ENCODE data around the gene SERPINE2.

Gene SERPINE2

DNA sequence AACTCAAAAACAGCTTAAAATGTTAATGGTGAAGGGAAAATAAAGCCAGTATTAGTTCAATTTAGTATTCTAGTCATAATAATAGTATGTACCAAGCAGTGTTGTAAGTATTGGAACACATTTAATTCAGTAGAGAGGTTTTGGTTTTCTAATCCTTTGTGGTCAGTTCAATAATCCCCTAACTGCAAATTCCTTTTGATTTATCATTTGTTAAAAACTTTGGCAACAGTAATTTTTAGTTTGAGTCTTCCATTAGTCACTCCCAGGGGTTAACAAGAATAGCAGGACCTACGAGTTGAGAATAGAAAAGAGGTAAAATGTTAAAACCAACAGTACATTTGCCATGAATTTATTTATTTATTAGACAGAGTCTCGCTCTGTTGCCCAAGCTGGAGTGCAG lies 71.1 kb downstream of the SERPINE2 start:
- Mint-ChIP-seq H3K27me3 (no peaks in the 10 kb centered on the region), H3K36me3 (ENCODE audit: low read depth) (peaks cover 77% of the 10 kb centered on the region), H3K4me3 (no peak overlapping the region), H3K9me3 (no peaks in the 10 kb centered on the region), H3K4me1 (ENCODE audit: low read depth) (peaks cover 26% of the 10 kb centered on the region), H3K27ac (no peak overlapping the region)
- DNase-seq: no peak

- peaks cover 80% of the 10 kb centered on the region for H3K4me1 Mint-ChIP-seq (ENCODE audit: low read depth)
- H3K4me3 Mint-ChIP-seq: peak overlapping the region; percentile 69
- no peaks in the 10 kb centered on the region for H3K27me3 Mint-ChIP-seq
- DNase-seq: no peak
- H3K9me3 Mint-ChIP-seq: no peaks in the 10 kb centered on the region
- peaks cover 57% of the 10 kb centered on the region for H3K36me3 Mint-ChIP-seq (ENCODE audit: low read depth)
- H3K27ac Mint-ChIP-seq: peak overlapping the region; percentile 69
These were observed 79.4 kb downstream of the SERPINE2 start for GRCh38 chr2:223959688-223960087.

DNA sequence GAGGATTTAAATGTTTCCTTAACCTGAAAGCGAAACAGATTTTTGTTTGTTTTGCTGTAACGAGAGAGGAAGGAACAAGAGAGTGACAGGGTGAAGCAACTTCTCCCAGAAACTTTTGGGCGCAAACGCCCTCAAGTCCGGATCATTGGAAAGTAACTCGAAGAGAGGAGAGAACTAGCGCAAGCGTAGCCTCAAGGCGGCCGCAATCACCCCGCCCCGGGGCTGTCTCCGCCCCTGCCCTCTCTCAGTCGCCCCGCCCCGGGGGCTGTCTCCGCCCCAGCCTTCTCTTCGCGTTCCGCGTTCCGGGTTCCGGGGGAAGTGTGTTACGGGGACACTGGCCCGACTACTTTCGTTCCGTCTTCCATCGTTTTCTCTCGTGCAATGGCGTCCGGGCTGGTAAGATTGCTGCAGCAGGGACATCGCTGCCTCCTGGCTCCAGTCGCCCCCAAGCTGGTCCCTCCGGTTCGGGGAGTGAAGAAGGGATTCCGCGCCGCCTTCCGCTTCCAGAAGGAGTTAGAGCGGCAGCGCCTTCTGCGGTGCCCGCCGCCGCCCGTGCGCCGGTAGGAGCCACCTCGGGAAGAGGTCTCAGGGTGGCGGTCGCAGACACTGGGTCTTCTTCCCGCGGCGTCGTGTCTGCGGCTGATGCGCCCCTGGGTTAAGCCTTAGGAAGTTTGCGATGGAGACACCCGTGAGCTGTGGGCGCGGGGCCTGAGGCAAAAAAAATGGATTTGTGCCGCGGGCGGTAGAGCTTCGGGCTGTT lies 81.8 kb downstream of the SERPINE2 start, which contains the start of gene MRPL44:
MRPL44 (plus strand) TSS at position 372 of the 760 bp plus-strand sequence; CDS start at position 382, 10 bp downstream.
- Mint-ChIP-seq H3K27ac (peak within 1 kb of the TSS; percentile 96), H3K36me3 (ENCODE audit: low read depth) (peaks cover 41% of the 10 kb centered on the region), H3K27me3 (no peaks in the 10 kb centered on the region), H3K9me3 (no peaks in the 10 kb centered on the region), H3K4me3 (peak within 1 kb of the TSS; percentile 97), H3K4me1 (ENCODE audit: low read depth) (peaks cover 81% of the 10 kb centered on the region)
- peak; percentile 99 for DNase-seq

DNA sequence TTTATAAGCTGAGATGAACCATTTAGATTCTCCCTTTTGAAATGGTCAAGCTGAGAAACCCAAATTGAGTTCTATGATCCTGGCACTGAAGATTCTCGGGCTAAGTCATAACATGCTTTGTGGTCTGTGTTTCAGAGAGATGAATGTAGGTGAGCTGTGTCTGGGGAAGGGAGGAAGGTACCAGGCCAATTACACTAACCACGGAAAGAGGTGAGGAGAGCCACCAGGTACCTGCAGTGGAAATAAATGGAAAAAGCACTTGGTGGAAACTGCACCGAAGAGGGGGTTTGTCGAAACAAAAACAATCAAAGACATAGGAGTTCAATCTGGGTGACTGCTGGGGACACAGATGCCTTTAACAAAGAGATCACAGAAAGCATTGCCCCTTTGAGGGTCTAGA lies 82.8 kb downstream of the SERPINE2 start:
- no peak for DNase-seq
- peaks cover 79% of the 10 kb centered on the region for H3K4me1 Mint-ChIP-seq (ENCODE audit: low read depth)
- peak overlapping the region; percentile 96 for H3K27ac Mint-ChIP-seq
- H3K27me3 Mint-ChIP-seq: no peaks in the 10 kb centered on the region
- peak overlapping the region; percentile 97 for H3K4me3 Mint-ChIP-seq
- peaks cover 32% of the 10 kb centered on the region for H3K36me3 Mint-ChIP-seq (ENCODE audit: low read depth)
- H3K9me3 Mint-ChIP-seq: no peaks in the 10 kb centered on the region

- H3K9me3 Mint-ChIP-seq: no peaks in the 10 kb centered on the region
- H3K36me3 Mint-ChIP-seq (ENCODE audit: low read depth): peaks cover 13% of the 10 kb centered on the region
- no peak for DNase-seq
- no peak overlapping the region for H3K4me3 Mint-ChIP-seq
- H3K4me1 Mint-ChIP-seq (ENCODE audit: low read depth): peaks cover 76% of the 10 kb centered on the region
- H3K27ac Mint-ChIP-seq: peak overlapping the region; percentile 22
- no peaks in the 10 kb centered on the region for H3K27me3 Mint-ChIP-seq
These were observed 84.7 kb downstream of the SERPINE2 start for GRCh38 chr2:223954401-223954800.

GRCh38 chr2:223952280-223952968 lies 86.7 kb downstream of the SERPINE2 start:
- no peak overlapping the region for H3K27ac Mint-ChIP-seq
- H3K36me3 Mint-ChIP-seq (ENCODE audit: low read depth): peaks cover 3% of the 10 kb centered on the region
- no peak overlapping the region for H3K4me3 Mint-ChIP-seq

GRCh38 chr2:223950448-223951347 lies 88.4 kb downstream of the SERPINE2 start:
- no peaks in the 10 kb centered on the region for H3K36me3 Mint-ChIP-seq (ENCODE audit: low read depth)
- H3K27ac Mint-ChIP-seq: peak overlapping the region; percentile 90
- H3K4me3 Mint-ChIP-seq: no peak overlapping the region
- H3K27me3 Mint-ChIP-seq: no peaks in the 10 kb centered on the region
- no peaks in the 10 kb centered on the region for H3K9me3 Mint-ChIP-seq
- no peak for DNase-seq
- H3K4me1 Mint-ChIP-seq (ENCODE audit: low read depth): peaks cover 77% of the 10 kb centered on the region

More at GRCh38 chr2:223952280-223952968, 86.7 kb downstream of the SERPINE2 start:
- H3K9me3 Mint-ChIP-seq: no peaks in the 10 kb centered on the region
- peaks cover 76% of the 10 kb centered on the region for H3K4me1 Mint-ChIP-seq (ENCODE audit: low read depth)
- no peak for DNase-seq
- H3K27me3 Mint-ChIP-seq: no peaks in the 10 kb centered on the region

DNA sequence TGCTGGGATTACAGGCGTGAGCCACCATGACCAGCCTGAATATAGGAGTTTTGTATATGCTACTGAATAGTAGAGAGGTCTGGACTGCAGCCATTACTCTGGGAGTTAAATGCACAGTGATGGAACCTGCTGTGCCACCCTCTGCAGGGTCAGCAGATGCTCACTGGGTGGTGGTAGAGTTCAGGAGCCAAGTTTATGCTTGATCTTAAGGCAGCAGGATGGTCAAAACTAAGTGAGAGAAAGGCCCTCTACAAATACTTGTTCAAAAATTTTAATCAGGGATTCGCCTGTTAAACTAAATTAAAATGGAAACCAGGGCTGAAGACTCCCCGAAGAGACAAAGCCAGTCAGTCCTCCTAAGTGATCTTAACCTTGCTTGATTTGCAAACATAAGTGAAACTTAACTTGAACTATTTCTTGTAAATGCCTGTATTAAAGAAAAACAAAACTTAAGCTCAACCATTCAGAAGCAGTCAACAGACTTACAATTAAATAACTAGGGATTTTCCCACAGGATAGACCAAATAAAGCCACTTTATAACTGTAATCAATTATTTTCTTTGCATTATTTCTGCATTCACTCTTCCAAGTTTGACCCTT lies 89.7 kb downstream of the SERPINE2 start:
- Mint-ChIP-seq H3K4me1 (ENCODE audit: low read depth) (peaks cover 68% of the 10 kb centered on the region), H3K27ac (peak overlapping the region; percentile 90), H3K36me3 (ENCODE audit: low read depth) (peaks cover 6% of the 10 kb centered on the region), H3K9me3 (no peaks in the 10 kb centered on the region), H3K27me3 (no peaks in the 10 kb centered on the region), H3K4me3 (no peak overlapping the region)
- DNase-seq: no peak

- peaks cover 71% of the 10 kb centered on the region for H3K4me1 Mint-ChIP-seq (ENCODE audit: low read depth)
- H3K27ac Mint-ChIP-seq: peak overlapping the region; percentile 20
- no peak for DNase-seq
- H3K4me3 Mint-ChIP-seq: no peak overlapping the region
- H3K9me3 Mint-ChIP-seq: no peaks in the 10 kb centered on the region
- peaks cover 18% of the 10 kb centered on the region for H3K36me3 Mint-ChIP-seq (ENCODE audit: low read depth)
- H3K27me3 Mint-ChIP-seq: no peaks in the 10 kb centered on the region
These were observed 91.3 kb downstream of the SERPINE2 start for GRCh38 chr2:223947711-223948205.

DNA sequence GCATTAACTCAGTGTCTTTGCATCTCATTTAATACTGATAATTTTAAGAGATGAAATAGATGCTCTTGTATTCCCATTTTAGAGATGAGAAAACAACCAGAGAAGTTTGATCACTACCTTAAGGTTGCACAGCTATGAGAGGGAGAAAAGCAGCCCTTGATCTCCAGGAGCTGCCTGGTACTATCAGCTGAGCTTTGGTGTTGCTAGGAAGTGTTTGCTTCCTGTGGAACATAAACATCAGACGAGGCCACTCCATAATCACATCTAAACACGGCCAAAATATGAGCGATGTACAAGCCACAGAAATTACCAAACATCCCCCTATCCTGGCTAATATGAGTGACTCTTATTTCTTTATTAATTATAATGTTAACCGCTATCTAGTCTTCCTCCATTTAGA lies 93.3 kb downstream of the SERPINE2 start:
- peaks cover 25% of the 10 kb centered on the region for H3K36me3 Mint-ChIP-seq (ENCODE audit: low read depth)
- H3K4me1 Mint-ChIP-seq (ENCODE audit: low read depth): peaks cover 67% of the 10 kb centered on the region
- DNase-seq: no peak
- H3K4me3 Mint-ChIP-seq: peak overlapping the region; percentile 93
- peaks cover 4% of the 10 kb centered on the region for H3K9me3 Mint-ChIP-seq
- H3K27ac Mint-ChIP-seq: peak overlapping the region; percentile 87
- no peaks in the 10 kb centered on the region for H3K27me3 Mint-ChIP-seq

DNA sequence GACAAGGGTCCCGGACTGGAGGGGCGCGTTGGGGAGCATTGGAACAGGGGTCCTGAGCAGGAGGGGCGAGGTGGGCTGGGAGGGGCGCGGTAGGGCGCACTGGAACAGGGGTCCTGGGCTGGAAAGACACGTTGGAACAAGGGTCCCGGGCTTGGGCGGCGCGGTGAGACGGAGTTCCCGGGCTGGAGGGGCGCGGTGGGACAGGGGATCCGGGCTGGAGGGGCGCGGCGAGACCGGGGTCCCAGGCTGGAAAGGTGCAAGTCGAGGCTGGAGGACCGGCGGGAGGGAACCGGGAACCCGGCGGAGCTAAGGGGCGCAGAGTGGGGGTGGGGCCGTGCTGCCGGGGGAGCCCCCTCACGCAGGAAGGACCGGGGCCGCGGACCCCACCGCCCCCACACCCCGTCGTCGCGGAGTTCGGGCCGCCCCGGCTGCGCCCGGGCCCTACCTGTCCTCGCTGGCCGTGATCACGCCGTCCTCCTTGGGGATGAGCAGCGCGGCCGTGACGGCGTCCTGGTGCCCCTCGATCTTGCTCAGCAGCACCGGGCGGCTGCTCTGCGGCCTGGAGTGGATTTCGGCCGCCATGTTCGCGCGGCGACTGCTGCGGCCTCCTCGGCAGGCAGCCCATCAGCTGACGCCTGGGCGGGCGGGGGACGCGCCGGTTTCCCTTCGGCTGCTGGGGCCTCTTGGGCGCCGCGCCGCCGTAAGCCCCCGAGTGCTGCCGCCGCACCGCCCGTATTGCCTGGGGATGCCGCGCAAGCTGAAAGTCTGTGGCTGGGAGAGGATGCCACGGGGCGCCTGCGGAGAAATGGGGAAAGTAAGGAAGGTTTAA lies 94.2 kb downstream of the SERPINE2 start, which contains the start of gene WDFY1:
WDFY1 (minus strand) TSS at position 633 of the 829 bp plus-strand sequence; CDS start at position 582, 51 bp downstream.
- no peaks in the 10 kb centered on the region for H3K27me3 Mint-ChIP-seq
- peaks cover 62% of the 10 kb centered on the region for H3K4me1 Mint-ChIP-seq (ENCODE audit: low read depth)
- peak within 1 kb of the TSS; percentile 93 for H3K4me3 Mint-ChIP-seq
- peak; percentile 88 for DNase-seq
- peak within 1 kb of the TSS; percentile 89 for H3K27ac Mint-ChIP-seq
- peaks cover 30% of the 10 kb centered on the region for H3K36me3 Mint-ChIP-seq (ENCODE audit: low read depth)
- peaks cover 4% of the 10 kb centered on the region for H3K9me3 Mint-ChIP-seq

DNA sequence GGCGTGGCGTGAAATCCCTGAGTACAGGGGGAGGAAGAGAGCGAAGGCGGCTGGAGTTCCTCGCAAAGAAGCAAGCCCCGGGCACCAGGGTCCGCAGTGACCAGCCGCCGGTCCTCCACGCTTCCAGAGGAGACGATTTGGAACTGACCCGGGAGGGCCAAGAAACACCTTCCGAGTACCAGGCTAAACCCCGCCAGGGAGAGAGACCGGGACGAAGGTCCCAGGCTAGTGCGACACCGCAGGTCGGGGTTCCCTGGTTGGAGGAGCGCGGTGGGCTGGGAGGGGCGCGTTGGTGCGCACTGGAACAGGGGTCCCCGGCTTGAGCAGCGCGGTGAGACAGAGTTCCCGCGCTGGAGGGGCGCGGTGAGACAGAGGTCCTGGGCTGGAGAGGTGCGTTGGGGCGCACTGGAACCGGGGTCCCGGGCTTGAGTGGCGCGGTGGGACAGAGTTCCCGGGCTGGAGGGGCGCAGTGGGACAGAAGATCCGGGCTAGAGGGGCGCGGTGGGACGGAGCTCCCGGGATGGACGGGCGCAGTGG lies 94.9 kb downstream of the SERPINE2 start:
- Mint-ChIP-seq H3K9me3 (peaks cover 11% of the 10 kb centered on the region), H3K27me3 (no peaks in the 10 kb centered on the region), H3K36me3 (ENCODE audit: low read depth) (peaks cover 37% of the 10 kb centered on the region), H3K4me3 (peak overlapping the region; percentile 93), H3K27ac (peak overlapping the region; percentile 89), H3K4me1 (ENCODE audit: low read depth) (peaks cover 62% of the 10 kb centered on the region)
- DNase-seq: peak; percentile 68

- Mint-ChIP-seq H3K27ac (peak overlapping the region; percentile 89), H3K27me3 (no peaks in the 10 kb centered on the region), H3K4me3 (peak overlapping the region; percentile 93), H3K4me1 (ENCODE audit: low read depth) (peaks cover 64% of the 10 kb centered on the region), H3K9me3 (peaks cover 14% of the 10 kb centered on the region), H3K36me3 (ENCODE audit: low read depth) (peaks cover 42% of the 10 kb centered on the region)
- no peak for DNase-seq
These were observed 95.5 kb downstream of the SERPINE2 start for GRCh38 chr2:223943561-223944008.

Measured in activated T-cell treated with anti-CD3 and anti-CD28 coated beads, Interleukin-2, amount 50 U/mL, for 24 hours (primary cell).